Sigmoid colon (tissue), 4 donors: ENCODE measurements around the gene PRODH2.

ENCODE experiments used
- EP300 ChIP-seq, 4 donors: sonication (generic); formaldehyde crosslinking; IDR thresholded peaks; one replicate each; pipeline ENCODE4 v1.6.1; 2017; ENCODE audit warnings: antibody characterized with exemption in 4 of 4
- POLR2A ChIP-seq, 2 donors: fragments of 450-650 bp; IDR thresholded peaks; one replicate each; pipeline ENCODE4 v1.6.1; 2016; ENCODE audit warnings: antibody characterized with exemption in 2 of 2, mild to moderate bottlenecking in 2 of 2, moderate library complexity in 2 of 2
- POLR2AphosphoS5 ChIP-seq, 4 donors: sonication (generic); formaldehyde crosslinking; IDR thresholded peaks; one replicate each; pipeline ENCODE4 v1.6.1; 2017; ENCODE audit warnings: antibody characterized with exemption in 4 of 4
- TF ChIP-seq, protein P1 (sequence below), 4 experiments: fragments of 450-650 bp in 3 of 4; fragments of 200-600 bp in 1 of 4; IDR thresholded peaks; one replicate each; pipeline ENCODE4 v1.5.1; 2016 to 2019; ENCODE audit warnings: antibody characterized with exemption in 4 of 4, mild to moderate bottlenecking in 3 of 4, moderate library complexity in 2 of 4

GRCh38 chr19:35756377-35757230 is 56.0 kb downstream of the PRODH2 start, which contains the start of gene HSPB6:
- TF ChIP-seq POLR2A (IDR thresholded peaks at IDR 0.05) (peak; percentile 62 to 91), EP300 (IDR thresholded peaks at IDR 0.05) (no peak), POLR2AphosphoS5 (IDR thresholded peaks at IDR 0.05) (peak; percentile 66 to 97 (median 85))
- TF ChIP-seq, protein P1, sequence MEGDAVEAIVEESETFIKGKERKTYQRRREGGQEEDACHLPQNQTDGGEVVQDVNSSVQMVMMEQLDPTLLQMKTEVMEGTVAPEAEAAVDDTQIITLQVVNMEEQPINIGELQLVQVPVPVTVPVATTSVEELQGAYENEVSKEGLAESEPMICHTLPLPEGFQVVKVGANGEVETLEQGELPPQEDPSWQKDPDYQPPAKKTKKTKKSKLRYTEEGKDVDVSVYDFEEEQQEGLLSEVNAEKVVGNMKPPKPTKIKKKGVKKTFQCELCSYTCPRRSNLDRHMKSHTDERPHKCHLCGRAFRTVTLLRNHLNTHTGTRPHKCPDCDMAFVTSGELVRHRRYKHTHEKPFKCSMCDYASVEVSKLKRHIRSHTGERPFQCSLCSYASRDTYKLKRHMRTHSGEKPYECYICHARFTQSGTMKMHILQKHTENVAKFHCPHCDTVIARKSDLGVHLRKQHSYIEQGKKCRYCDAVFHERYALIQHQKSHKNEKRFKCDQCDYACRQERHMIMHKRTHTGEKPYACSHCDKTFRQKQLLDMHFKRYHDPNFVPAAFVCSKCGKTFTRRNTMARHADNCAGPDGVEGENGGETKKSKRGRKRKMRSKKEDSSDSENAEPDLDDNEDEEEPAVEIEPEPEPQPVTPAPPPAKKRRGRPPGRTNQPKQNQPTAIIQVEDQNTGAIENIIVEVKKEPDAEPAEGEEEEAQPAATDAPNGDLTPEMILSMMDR (IDR thresholded peaks at IDR 0.05) = no peak
